RCC 7860 (cell line): ENCODE results near the gene PLA1A.

Source experiments
- DNase-seq: peaks from one replicate; pipeline ENCODE4 v3.0.0-alpha.2; 2015; ENCODE audit warnings: low spot score
- FAIRE-seq: peaks from 2 replicates; lab custom pipeline; 2012; peaks lifted over from hg19 to GRCh38; lab: Jason Lieb, UNC

Gene PLA1A

GRCh38 chr3:119608405-119609000 is 10.8 kb downstream of the PLA1A start:
- FAIRE-seq (no peak), DNase-seq (no peak)

GRCh38 chr3:119609301-119609700 is 11.6 kb downstream of the PLA1A start:
- FAIRE-seq = no peak
- DNase-seq = no peak

- no peak for FAIRE-seq
- DNase-seq = no peak
Measured at GRCh38 chr3:119611664-119612063, 14.0 kb downstream of the PLA1A start.

GRCh38 chr3:119613201-119613600 is 15.5 kb downstream of the PLA1A start:
- FAIRE-seq = no peak
- no peak for DNase-seq

- FAIRE-seq (no peak), DNase-seq (no peak)
Measured at GRCh38 chr3:119613872-119614271, 16.2 kb downstream of the PLA1A start.

DNA sequence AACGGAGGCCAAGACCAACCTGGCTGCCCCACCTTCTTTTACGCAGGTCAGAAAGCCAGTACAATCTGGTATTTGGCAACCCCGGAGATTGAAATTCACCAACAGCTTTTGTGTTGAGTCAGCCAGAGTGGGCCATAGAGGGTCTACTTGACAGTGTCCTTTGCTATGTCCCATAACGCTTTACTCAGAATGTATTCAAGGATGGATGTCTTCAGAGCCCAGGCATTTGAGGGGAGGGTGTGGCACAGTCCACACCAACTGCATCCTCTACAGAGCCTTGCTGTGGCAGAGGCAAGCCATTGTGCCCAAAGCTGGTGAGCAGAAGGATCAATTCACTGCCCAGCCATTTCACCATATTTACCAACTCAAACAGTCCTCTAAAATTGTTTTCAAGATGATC is 18.4 kb downstream of the PLA1A start:
- FAIRE-seq (no peak), DNase-seq (no peak)

- DNase-seq (no peak), FAIRE-seq (no peak)
Measured at GRCh38 chr3:119619094-119619493, 21.4 kb downstream of the PLA1A start.

GRCh38 chr3:119620899-119621298 is 23.2 kb downstream of the PLA1A start:
- FAIRE-seq (no peak), DNase-seq (no peak)

DNA sequence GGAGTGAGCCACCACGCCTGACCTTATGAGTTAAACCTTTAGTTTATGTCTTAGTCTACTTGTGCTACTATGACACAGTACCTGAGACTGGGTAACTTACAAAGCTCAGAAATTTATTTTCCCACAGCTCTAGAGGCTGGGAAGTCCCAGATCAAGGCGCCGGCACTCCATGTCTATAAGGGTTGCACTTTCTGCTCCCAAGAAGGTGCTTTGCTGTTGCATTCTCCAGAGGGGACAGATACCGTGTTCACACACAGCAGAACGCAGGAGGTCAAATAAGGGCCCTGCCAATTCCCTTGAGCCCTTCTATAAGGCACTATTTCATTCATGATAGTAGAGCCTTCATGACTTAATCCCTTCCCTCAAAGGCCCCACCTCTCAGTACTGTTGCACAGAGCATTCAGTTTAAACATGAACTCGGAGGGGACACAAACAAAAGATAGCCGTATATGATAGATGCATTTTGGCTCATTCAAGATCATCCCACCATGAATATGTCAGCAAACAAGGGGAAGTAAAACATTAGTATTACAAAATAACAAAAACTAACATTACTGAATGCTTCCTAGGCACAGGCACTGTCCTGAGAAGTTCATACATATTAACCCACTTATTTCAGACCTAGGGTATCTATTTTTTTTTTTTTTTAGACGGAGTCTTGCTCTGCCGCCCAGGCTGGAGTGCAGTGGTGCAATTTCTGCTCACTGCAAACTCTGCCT is 26.5 kb downstream of the PLA1A start:
- DNase-seq (no peak), FAIRE-seq (no peak)

- DNase-seq (no peak), FAIRE-seq (no peak)
Measured at GRCh38 chr3:119625451-119626153, 27.9 kb downstream of the PLA1A start.

- DNase-seq (no peak), FAIRE-seq (no peak)
Measured at GRCh38 chr3:119626196-119626595, 28.5 kb downstream of the PLA1A start.

GRCh38 chr3:119627461-119627860 is 29.8 kb downstream of the PLA1A start:
- FAIRE-seq = no peak
- DNase-seq = no peak

GRCh38 chr3:119628390-119628789 is 30.7 kb downstream of the PLA1A start:
- DNase-seq (no peak), FAIRE-seq (no peak)

- DNase-seq (no peak), FAIRE-seq (no peak)
Measured at GRCh38 chr3:119628816-119629445, 31.2 kb downstream of the PLA1A start.

DNA sequence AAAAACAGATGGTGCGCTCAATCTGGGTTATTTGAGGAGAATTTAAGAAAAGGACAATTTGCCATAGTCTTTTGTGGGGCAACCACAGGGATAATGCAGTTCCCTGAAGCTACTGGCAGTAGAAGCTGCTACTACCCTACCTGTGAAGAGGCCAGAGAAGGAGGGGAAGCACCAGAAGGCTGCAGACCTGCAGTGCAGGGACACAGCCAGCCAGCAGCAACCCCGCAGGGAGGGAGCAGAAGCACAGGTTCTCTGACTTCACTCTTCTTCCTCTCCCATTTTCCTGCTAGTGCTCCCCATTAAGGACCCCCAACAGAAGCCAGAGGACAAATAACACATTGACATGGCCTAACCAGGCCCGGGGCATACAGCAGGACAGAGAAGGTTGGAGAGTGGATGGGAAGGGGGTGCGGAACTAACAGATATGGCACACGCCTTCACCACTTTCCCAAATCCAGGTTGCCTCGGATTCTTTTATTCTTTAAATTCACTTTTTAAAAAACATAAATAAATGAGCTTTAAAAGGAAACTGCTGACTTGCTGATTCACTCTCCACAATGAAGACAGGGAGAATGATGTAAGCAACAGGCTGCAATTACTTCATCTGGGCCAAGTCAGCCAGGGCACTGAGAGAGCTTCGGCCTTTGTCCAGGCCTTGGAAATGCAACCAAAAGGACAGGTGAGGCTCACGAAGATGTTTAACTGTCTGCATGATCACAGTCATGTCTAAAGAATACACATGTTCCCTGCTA is 32.6 kb downstream of the PLA1A start:
- FAIRE-seq (no peak), DNase-seq (no peak)

DNA sequence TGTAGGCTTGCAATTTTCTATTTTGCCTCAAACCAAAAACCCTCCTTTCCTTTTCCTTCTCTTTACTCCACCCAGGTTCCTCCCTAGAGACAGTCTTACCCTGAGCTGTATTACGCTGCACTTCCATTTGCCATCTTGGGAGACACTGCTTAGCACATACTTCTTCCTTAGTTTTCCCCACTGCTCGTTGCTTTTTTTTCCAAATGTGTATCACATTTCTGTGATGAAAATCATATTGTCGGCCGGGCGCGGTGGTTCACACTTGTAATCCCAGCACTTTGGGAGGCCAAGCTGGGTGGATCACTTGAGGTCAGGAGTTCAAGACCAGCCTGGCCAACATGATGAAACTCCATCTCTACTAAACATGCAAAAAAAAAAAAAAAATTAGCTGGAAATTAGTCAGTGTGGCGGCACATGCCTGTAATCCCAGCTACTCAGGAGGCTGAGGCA is 33.2 kb downstream of the PLA1A start:
- DNase-seq (no peak), FAIRE-seq (no peak)

- DNase-seq = no peak
- FAIRE-seq = no peak
Measured at GRCh38 chr3:119631516-119631915, 33.8 kb downstream of the PLA1A start.

- DNase-seq (no peak), FAIRE-seq (no peak)
Measured at GRCh38 chr3:119632216-119632615, 34.5 kb downstream of the PLA1A start.

- DNase-seq (no peak), FAIRE-seq (no peak)
Measured at GRCh38 chr3:119632829-119633228, 35.1 kb downstream of the PLA1A start.

- no peak for FAIRE-seq
- no peak for DNase-seq
Measured at GRCh38 chr3:119635719-119636118, 38.0 kb downstream of the PLA1A start.

DNA sequence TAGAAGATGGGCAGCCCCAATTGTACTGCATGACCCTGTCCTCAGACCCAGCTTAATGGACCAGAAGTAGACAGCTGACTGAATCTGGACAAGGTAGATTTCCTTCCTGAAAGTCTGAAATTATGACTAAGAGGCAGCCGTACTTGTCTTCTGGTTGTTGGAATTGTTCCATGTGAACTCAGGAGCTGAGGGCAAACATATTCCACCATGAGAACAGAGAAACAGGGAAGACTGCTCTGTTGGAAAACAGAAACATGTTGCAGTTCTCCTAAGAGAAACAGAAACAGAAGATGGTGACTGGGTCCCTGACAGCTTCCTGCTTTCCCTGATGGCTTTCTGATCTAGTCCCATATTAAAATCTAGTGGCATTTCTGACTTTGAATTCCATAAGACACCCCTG is 38.6 kb downstream of the PLA1A start:
- FAIRE-seq (peak; percentile 84), DNase-seq (peak; percentile 68)
